Right atrium auricular region (tissue), 2 donors: ENCODE measurements around the gene ANAPC7. TPM values are rescaled to one million over a fixed set of nuclear protein-coding genes. Genes with fewer than 3 reads are reported as not detected.

Source experiments
- DNase-seq: peaks from one replicate; pipeline ENCODE4 v3.0.0-alpha.2; 2019; ENCODE audit warnings: low spot score
- H3K27ac ChIP-seq, 2 donors: fragments of 200-600 bp; sonication (generic); 1 replicate in 1 of 2; 2 replicates in 1 of 2; pipeline ENCODE4 v1.5.1; 2016 to 2019
- H3K27me3 ChIP-seq, 2 donors: fragments of 200-600 bp; sonication (generic); one replicate each; pipeline versions ENCODE4 v1.5.1 to v1.6.0; 2017 to 2019
- H3K36me3 ChIP-seq: fragments of 200-600 bp; sonication (generic); one replicate; pipeline ENCODE4 v1.5.1; 2016
- H3K4me1 ChIP-seq, 2 donors: fragments of 200-600 bp; sonication (generic); one replicate each; pipeline versions ENCODE4 v1.5.1 to v1.6.0; 2017 to 2019
- H3K4me3 ChIP-seq, 2 donors: fragments of 200-600 bp; sonication (generic); 1 replicate in 1 of 2; 2 replicates in 1 of 2; pipeline ENCODE4 v1.5.1; 2017 to 2019; ENCODE audit warnings: mild to moderate bottlenecking in 1 of 2, moderate library complexity in 1 of 2
- H3K9me3 ChIP-seq, 2 donors: fragments of 200-600 bp; sonication (generic); one replicate each; pipeline ENCODE4 v1.5.1; 2019
- CTCF ChIP-seq, 2 donors: fragments of 200-600 bp; sonication (generic); IDR thresholded peaks; one replicate each; pipeline ENCODE4 v1.5.1; 2019; ENCODE audit warnings: antibody characterized with exemption in 2 of 2
- total RNA-seq, 2 donors: library from RNA; depleted of rRNA; stranded (reverse); fragments of >200 nt; gene quantifications; one replicate each; pipeline ENCODE4 v1.1.0, GENCODE V29; 2016

ANAPC7 gene
- total RNA-seq, 2 donors from 2014 or later = 30.4 to 30.9 TPM

GRCh38 chr12:110355073-110355472, 48.4 kb downstream of the ANAPC7 start:
- no peak for DNase-seq
- H3K4me3 ChIP-seq = no peak overlapping the region
- no peaks in the 10 kb centered on the region for H3K4me1 ChIP-seq
- H3K27me3 ChIP-seq = no peaks in the 10 kb centered on the region
- H3K27ac ChIP-seq = no peak overlapping the region
- TF ChIP-seq CTCF (IDR thresholded peaks at IDR 0.05) = peak in 1 of 2 donors; percentile 49
- no peaks in the 10 kb centered on the region for H3K9me3 ChIP-seq
- H3K36me3 ChIP-seq = peaks cover 16% of the 10 kb centered on the region

GRCh38 chr12:110354172-110354780, 49.2 kb downstream of the ANAPC7 start:
- peaks cover 0 to 3% of the 10 kb centered on the region in 2 donors for H3K4me1 ChIP-seq
- TF ChIP-seq CTCF (IDR thresholded peaks at IDR 0.05) = no peak
- H3K27me3 ChIP-seq = no peaks in the 10 kb centered on the region
- no peaks in the 10 kb centered on the region for H3K9me3 ChIP-seq
- H3K4me3 ChIP-seq = no peak overlapping the region
- H3K27ac ChIP-seq = no peak overlapping the region
- peaks cover 24% of the 10 kb centered on the region for H3K36me3 ChIP-seq
- no peak for DNase-seq

DNA sequence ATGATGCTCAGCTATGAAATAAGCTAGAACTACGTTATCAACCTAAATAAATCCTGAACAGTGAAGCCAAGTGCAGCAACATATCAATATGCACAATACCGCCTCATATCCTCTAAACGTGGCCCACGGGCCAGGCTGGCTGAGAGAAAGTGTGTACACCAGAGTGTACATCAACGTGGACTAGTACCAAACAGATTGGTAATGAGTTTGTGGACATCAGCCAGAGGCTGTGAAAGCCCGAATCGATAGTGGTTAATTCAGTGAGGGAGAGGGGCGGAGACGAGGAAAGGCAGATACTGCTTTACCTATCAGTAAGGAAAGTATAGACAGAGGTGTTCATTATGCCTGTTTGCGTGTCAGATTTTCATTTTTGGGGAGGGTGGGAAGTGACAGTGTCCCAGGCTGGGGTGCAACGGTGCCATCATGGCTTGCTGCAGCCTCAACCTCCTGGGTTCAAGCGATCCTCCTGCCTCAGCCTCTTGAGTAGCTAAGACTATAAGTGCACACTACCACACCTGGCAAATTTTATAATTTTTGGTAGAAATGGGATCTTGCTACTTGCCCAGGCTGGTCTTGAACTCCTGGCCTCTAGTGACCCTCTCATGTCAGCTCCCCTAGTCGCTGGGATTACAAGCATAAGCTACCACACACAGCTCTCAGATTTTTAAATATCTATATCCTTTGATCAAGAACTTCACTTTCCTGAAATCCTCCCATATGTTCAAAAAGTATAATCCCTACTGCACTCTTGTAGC, 50.1 kb downstream of the ANAPC7 start:
- Histone ChIP-seq H3K4me1 (peaks cover 0 to 8% of the 10 kb centered on the region in 2 donors), H3K4me3 (no peak overlapping the region), H3K9me3 (no peaks in the 10 kb centered on the region), H3K27me3 (no peaks in the 10 kb centered on the region), H3K27ac (no peak overlapping the region), H3K36me3 (peaks cover 33% of the 10 kb centered on the region)
- TF ChIP-seq CTCF (IDR thresholded peaks at IDR 0.05) = no peak
- DNase-seq = no peak

GRCh38 chr12:110352401-110352800, 51.1 kb downstream of the ANAPC7 start:
- DNase-seq = no peak
- H3K4me3 ChIP-seq = no peak overlapping the region
- peaks cover 43% of the 10 kb centered on the region for H3K36me3 ChIP-seq
- no peak overlapping the region for H3K27ac ChIP-seq
- no peaks in the 10 kb centered on the region for H3K9me3 ChIP-seq
- no peak for TF ChIP-seq CTCF (IDR thresholded peaks at IDR 0.05)
- no peaks in the 10 kb centered on the region for H3K27me3 ChIP-seq
- peaks cover 0 to 8% of the 10 kb centered on the region in 2 donors for H3K4me1 ChIP-seq

- no peaks in the 10 kb centered on the region for H3K9me3 ChIP-seq
- TF ChIP-seq CTCF (IDR thresholded peaks at IDR 0.05) = no peak
- no peaks in the 10 kb centered on the region for H3K27me3 ChIP-seq
- peaks cover 0 to 8% of the 10 kb centered on the region in 2 donors for H3K4me1 ChIP-seq
- H3K36me3 ChIP-seq = peaks cover 55% of the 10 kb centered on the region
- no peak for DNase-seq
- no peak overlapping the region for H3K27ac ChIP-seq
- no peak overlapping the region for H3K4me3 ChIP-seq
Measured at GRCh38 chr12:110351119-110351518, 52.4 kb downstream of the ANAPC7 start.
